T-cell (primary cell): ENCODE data around the gene ABCA10. TPM values are rescaled to one million over a fixed set of nuclear protein-coding genes. Genes with fewer than 3 reads are reported as not detected.

Source experiments
- ATAC-seq, 4 experiments: fragments of 200-7000 bp in 3 of 4; fragments of 150-1000 bp in 1 of 4; cut with Tn5 transposase; replicated peaks in 1 of 4; 1 replicate in 3 of 4; 2 replicates in 1 of 4; pipeline ENCODE4 v1.10.0; 2021; ENCODE audit warnings: moderate library complexity in 3 of 4, mild to moderate bottlenecking in 2 of 4, moderate number of reproducible peaks in 1 of 4
- CTCF ChIA-PET, 2 donors: fragments of 300-600 bp; sonication (Branson Sonifier 250); formaldehyde crosslinking; loops; one replicate each; lab custom pipeline; 2022; ENCODE audit warnings: antibody characterized with exemption in 2 of 2; lab: Charles Lee
- POLR2A ChIA-PET, 2 donors: fragments of 300-600 bp; sonication (Branson Sonifier 250); formaldehyde crosslinking; loops; one replicate each; lab custom pipeline; 2022; ENCODE audit warnings: antibody characterized with exemption in 2 of 2; lab: Charles Lee
- DNase-seq, 35 experiments: peaks; one replicate each; pipeline versions ENCODE4 v3.0.0 to v3.0.0-alpha.2; 2013 to 2023
- H3K27ac ChIP-seq: one replicate; pipeline ENCODE4 v1.5.1; 2013; ENCODE audit warnings: low read length
- H3K27me3 ChIP-seq, 2 experiments: replicated peaks in 1 of 2; 1 replicate in 1 of 2; 2 replicates in 1 of 2; pipeline versions ENCODE4 v1.6.1 to v1.7.0; 2013; ENCODE audit warnings: low read length in 1 of 2, mixed read lengths in 1 of 2; ENCODE audit not compliant: control insufficient read depth in 2 of 2, insufficient read depth in 2 of 2; ENCODE audit errors: extremely low read depth in 1 of 2
- H3K36me3 ChIP-seq, 2 donors: 1 replicate in 1 of 2; 2 replicates in 1 of 2; pipeline versions ENCODE4 v1.6.1 to v1.7.0; 2013; ENCODE audit warnings: low read length in 1 of 2; ENCODE audit not compliant: control insufficient read depth in 2 of 2, insufficient read depth in 1 of 2; ENCODE audit errors: extremely low read depth in 1 of 2
- H3K4me1 ChIP-seq, 2 experiments: 1 replicate in 1 of 2; 2 replicates in 1 of 2; pipeline versions ENCODE4 v1.6.1 to v1.7.0; 2013; ENCODE audit warnings: low read length in 2 of 2, mixed read lengths in 1 of 2; ENCODE audit not compliant: insufficient read depth in 2 of 2, control insufficient read depth in 1 of 2; ENCODE audit errors: extremely low read depth in 1 of 2
- H3K4me3 ChIP-seq, 2 donors: 1 replicate in 1 of 2; 2 replicates in 1 of 2; pipeline versions ENCODE4 v1.5.1 to v1.7.0; 2013; ENCODE audit warnings: mild to moderate bottlenecking in 2 of 2, low read length in 1 of 2, moderate library complexity in 1 of 2; ENCODE audit not compliant: control insufficient read depth in 1 of 2; ENCODE audit errors: extremely low read depth in 1 of 2
- H3K9me3 ChIP-seq: 2 replicates; pipeline ENCODE4 v1.7.0; 2013
- H3K27ac Mint-ChIP-seq, 2 donors: one replicate each; pipeline ENCODE4 v1.8.0; 2020 to 2021; ENCODE audit warnings: mild to moderate bottlenecking in 2 of 2, mixed read lengths in 2 of 2
- H3K27me3 Mint-ChIP-seq, 2 donors: one replicate each; pipeline ENCODE4 v1.8.0; 2021 to 2022; ENCODE audit warnings: mixed read lengths in 2 of 2
- H3K36me3 Mint-ChIP-seq: one replicate; pipeline ENCODE4 v1.8.0; 2021; ENCODE audit warnings: mixed read lengths
- H3K4me1 Mint-ChIP-seq, 3 donors: one replicate each; pipeline ENCODE4 v1.8.0; 2020 to 2022; ENCODE audit warnings: mixed read lengths in 3 of 3, mild to moderate bottlenecking in 1 of 3
- H3K4me3 Mint-ChIP-seq, 3 donors: one replicate each; pipeline ENCODE4 v1.8.0; 2020 to 2022; ENCODE audit warnings: mild to moderate bottlenecking in 3 of 3, mixed read lengths in 3 of 3, moderate library complexity in 3 of 3
- H3K9me3 Mint-ChIP-seq, 3 donors: one replicate each; pipeline ENCODE4 v1.8.0; 2020 to 2022; ENCODE audit warnings: mixed read lengths in 3 of 3
- WGBS: methylation state at CpG from one replicate; pipeline ENCODE4 v1.1.5; 2013; ENCODE audit warnings: missing lambda C conversion rate; ENCODE audit not compliant: insufficient coverage; 5-methylcytosine and 5-hydroxymethylcytosine counted together
- total RNA-seq, 35 experiments: library from RNA in 6 of 35; stranded (reverse) in 6 of 35; fragments of 120-200 nt in 1 of 35; gene quantifications; one replicate each; pipeline versions ENCODE4 v1.2.1 to v1.2.4 and lab custom pipeline; 2013 to 2026

ABCA10 gene
- total RNA-seq, 5 donors from 2014 or later (not counting 1 experiment from before 2014, with no cell fraction given), result 1.4 to 3.5 (median 1.6) TPM

GRCh38 chr17:69130627-69131296 lies 97.9 kb downstream of the ABCA10 start:
- Histone ChIP-seq H3K27ac (no peak overlapping the region), H3K4me3 (no peak overlapping the region), H3K27me3 (no peaks in the 10 kb centered on the region), H3K4me1 (no peaks in the 10 kb centered on the region), H3K36me3 (no peaks in the 10 kb centered on the region), H3K9me3 (no peaks in the 10 kb centered on the region)
- ChIA-PET CTCF (no interaction called here), POLR2A (no interaction called here)
- no peaks in the 10 kb centered on the region for H3K9me3 Mint-ChIP-seq
- WGBS, result no CpG with 5 or more reads among the region's 6 CpGs
- H3K4me1 Mint-ChIP-seq, result no peaks in the 10 kb centered on the region
- DNase-seq (no peak), ATAC-seq (no peak)
- H3K27ac Mint-ChIP-seq, result no peak overlapping the region
- no peaks in the 10 kb centered on the region for H3K27me3 Mint-ChIP-seq
- H3K36me3 Mint-ChIP-seq, result peaks cover 5% of the 10 kb centered on the region
- no peak overlapping the region for H3K4me3 Mint-ChIP-seq

- Histone ChIP-seq H3K4me1 (no peaks in the 10 kb centered on the region), H3K27ac (no peak overlapping the region), H3K27me3 (no peaks in the 10 kb centered on the region), H3K4me3 (no peak overlapping the region), H3K9me3 (no peaks in the 10 kb centered on the region), H3K36me3 (no peaks in the 10 kb centered on the region)
- DNase-seq (no peak), ATAC-seq (no peak)
- ChIA-PET POLR2A (interaction anchor here in 1 of 2 donors (0.8 kb wide), 1 partner anchor 93 kb away, joined by 4 read pairs; no protein-coding TSS in a partner anchor), CTCF (no interaction called here)
- H3K36me3 Mint-ChIP-seq, result no peaks in the 10 kb centered on the region
- no peaks in the 10 kb centered on the region for H3K4me1 Mint-ChIP-seq
- WGBS, result no CpG with 5 or more reads among the region's 1 CpG
- no peaks in the 10 kb centered on the region for H3K9me3 Mint-ChIP-seq
- H3K4me3 Mint-ChIP-seq, result no peak overlapping the region
- H3K27ac Mint-ChIP-seq, result no peak overlapping the region
- no peaks in the 10 kb centered on the region for H3K27me3 Mint-ChIP-seq
These were observed 105.0 kb downstream of the ABCA10 start for GRCh38 chr17:69123626-69124025.

GRCh38 chr17:69122065-69122464 lies 106.6 kb downstream of the ABCA10 start:
- H3K4me1 ChIP-seq, result no peaks in the 10 kb centered on the region
- no peaks in the 10 kb centered on the region for H3K27me3 Mint-ChIP-seq
- no peaks in the 10 kb centered on the region for H3K36me3 ChIP-seq
- no peaks in the 10 kb centered on the region for H3K4me1 Mint-ChIP-seq
- POLR2A ChIA-PET, result no interaction called here
- no peak overlapping the region for H3K27ac ChIP-seq
- CTCF ChIA-PET, result no interaction called here
- 94% methylated on average over 2 of the region's 5 CpGs for WGBS
- no peaks in the 10 kb centered on the region for H3K36me3 Mint-ChIP-seq
- H3K9me3 Mint-ChIP-seq, result no peaks in the 10 kb centered on the region
- H3K4me3 ChIP-seq, result no peak overlapping the region
- H3K4me3 Mint-ChIP-seq, result no peak overlapping the region
- no peak for ATAC-seq
- no peaks in the 10 kb centered on the region for H3K9me3 ChIP-seq
- no peak overlapping the region for H3K27ac Mint-ChIP-seq
- DNase-seq, result no peak
- no peaks in the 10 kb centered on the region for H3K27me3 ChIP-seq

GRCh38 chr17:69117855-69118784 lies 110.5 kb downstream of the ABCA10 start:
- H3K4me3 ChIP-seq, result no peak overlapping the region
- ChIA-PET POLR2A (no interaction called here), CTCF (no interaction called here)
- WGBS, result no CpG with 5 or more reads among the region's 2 CpGs
- H3K4me3 Mint-ChIP-seq, result no peak overlapping the region
- H3K27me3 ChIP-seq, result no peaks in the 10 kb centered on the region
- DNase-seq (no peak), ATAC-seq (no peak)
- H3K36me3 Mint-ChIP-seq, result no peaks in the 10 kb centered on the region
- no peaks in the 10 kb centered on the region for H3K27me3 Mint-ChIP-seq
- no peaks in the 10 kb centered on the region for H3K4me1 Mint-ChIP-seq
- H3K27ac ChIP-seq, result no peak overlapping the region
- H3K27ac Mint-ChIP-seq, result no peak overlapping the region
- H3K9me3 Mint-ChIP-seq, result no peaks in the 10 kb centered on the region
- H3K9me3 ChIP-seq, result no peaks in the 10 kb centered on the region
- H3K4me1 ChIP-seq, result no peaks in the 10 kb centered on the region
- no peaks in the 10 kb centered on the region for H3K36me3 ChIP-seq

- no peak overlapping the region for H3K4me3 ChIP-seq
These were observed 116.8 kb downstream of the ABCA10 start for GRCh38 chr17:69111794-69112193.

GRCh38 chr17:69105907-69106730 lies 122.5 kb downstream of the ABCA10 start:
- no peaks in the 10 kb centered on the region for H3K9me3 Mint-ChIP-seq
- POLR2A ChIA-PET, result no interaction called here
- CTCF ChIA-PET, result no interaction called here

More at GRCh38 chr17:69111794-69112193, 116.8 kb downstream of the ABCA10 start:
- Histone ChIP-seq H3K27ac (no peak overlapping the region), H3K36me3 (no peaks in the 10 kb centered on the region), H3K27me3 (no peaks in the 10 kb centered on the region), H3K9me3 (no peaks in the 10 kb centered on the region), H3K4me1 (no peaks in the 10 kb centered on the region)
- Mint-ChIP-seq H3K36me3 (no peaks in the 10 kb centered on the region), H3K4me3 (no peak overlapping the region), H3K4me1 (no peaks in the 10 kb centered on the region), H3K27ac (no peak overlapping the region), H3K9me3 (no peaks in the 10 kb centered on the region), H3K27me3 (no peaks in the 10 kb centered on the region)
- DNase-seq (no peak), ATAC-seq (no peak)
- WGBS, result no CpG with 5 or more reads among the region's 1 CpG
- CTCF ChIA-PET, result no interaction called here
- POLR2A ChIA-PET, result no interaction called here

More at GRCh38 chr17:69105907-69106730, 122.5 kb downstream of the ABCA10 start:
- Mint-ChIP-seq H3K4me3 (no peak overlapping the region), H3K36me3 (no peaks in the 10 kb centered on the region), H3K27ac (no peak overlapping the region), H3K4me1 (no peaks in the 10 kb centered on the region), H3K27me3 (no peaks in the 10 kb centered on the region)
- Histone ChIP-seq H3K36me3 (no peaks in the 10 kb centered on the region), H3K27ac (no peak overlapping the region), H3K27me3 (no peaks in the 10 kb centered on the region), H3K4me1 (no peaks in the 10 kb centered on the region), H3K9me3 (no peaks in the 10 kb centered on the region), H3K4me3 (no peak overlapping the region)
- ATAC-seq (no peak), DNase-seq (no peak)
- 91% methylated on average over 5 of the region's 10 CpGs for WGBS
